GM23338 (cell line): ENCODE data around the gene STXBP2.

ENCODE experiments used
- CTCF ChIP-seq, 2 experiments: fragments of 200-600 bp in 1 of 2; sonication (generic) in 1 of 2; conservative IDR thresholded peaks; 2 replicates each; pipeline versions ENCODE4 v1.5.1 to v1.6.1; 2016 to 2017; ENCODE audit warnings: antibody characterized with exemption in 2 of 2, low read depth in 2 of 2, mild to moderate bottlenecking in 2 of 2, moderate library complexity in 1 of 2
- EZH2 ChIP-seq: fragments of 200-600 bp; sonication (generic); IDR thresholded peaks from one replicate; pipeline ENCODE4 v1.8.0; 2017; ENCODE audit warnings: antibody characterized with exemption, mild to moderate bottlenecking, low read depth; ENCODE audit not compliant: unreplicated experiment
- POLR2AphosphoS5 ChIP-seq: IDR thresholded peaks from 2 replicates; pipeline ENCODE4 v1.6.1; 2016; ENCODE audit warnings: antibody characterized with exemption, low read depth
- REST ChIP-seq: IDR thresholded peaks from one replicate; pipeline ENCODE4 v1.6.1; 2018; ENCODE audit warnings: antibody characterized with exemption; ENCODE audit not compliant: unreplicated experiment

GRCh38 chr19:7600721-7601120, 36.2 kb upstream of the STXBP2 start:
- TF ChIP-seq CTCF (conservative IDR thresholded peaks at IDR 0.05; ENCODE audit: low read depth in 2 of 2) (no peak), POLR2AphosphoS5 (no peak), EZH2 (no peak), REST (no peak)
